Measurements from ENCODE around the gene DDI2. TPM values are rescaled to one million over a fixed set of nuclear protein-coding genes. Genes with fewer than 3 reads are reported as not detected.
A peak's percentile ranks its signal among the peaks of the same experiment; 100 is the strongest.

The DDI2 gene
- total and polyA plus RNA-seq, 2 experiments from 2014 or later = 5.6 to 27.4 TPM

DNA sequence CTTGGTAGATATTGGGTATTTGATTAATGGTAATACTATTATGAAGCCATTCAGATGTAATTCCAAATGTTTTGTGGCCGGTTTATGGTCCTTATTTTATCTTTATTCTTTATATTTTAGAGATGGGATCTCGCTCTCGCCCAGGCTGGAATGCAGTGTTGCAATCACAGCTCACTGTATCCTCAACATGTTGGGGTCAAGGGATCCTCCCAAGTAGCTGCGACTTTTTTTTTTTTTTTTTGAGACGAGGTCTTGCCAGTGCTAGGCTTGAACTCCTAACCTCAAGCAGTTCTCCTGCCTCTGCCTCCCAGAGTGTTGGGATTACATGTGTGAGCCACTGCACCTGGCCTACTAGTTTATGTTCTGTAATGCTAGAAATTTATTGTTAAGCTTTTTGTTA lies 4.7 kb downstream of the DDI2 start:
- Histone ChIP-seq H3K27ac (no peak overlapping the region), H4K20me1 (ENCODE audit: insufficient read depth, poor library complexity, severe bottlenecking) (peaks cover 43% of the 10 kb centered on the region), H3K9me3 (ENCODE audit: low read depth) (no peaks in the 10 kb centered on the region), H3K4me2 (peak overlapping the region; percentile 82), H3K79me2 (peaks cover 89% of the 10 kb centered on the region), H3K4me1 (ENCODE audit: insufficient read depth) (peaks cover 48% of the 10 kb centered on the region), H3K4me3 (no peak overlapping the region), H3K27me3 (no peaks in the 10 kb centered on the region), H3K9me2 (replicated peaks; ENCODE audit: insufficient read depth) (no peaks in the 10 kb centered on the region), H2AFZ (no peak overlapping the region), H3K36me3 (replicated peaks; ENCODE audit: insufficient read depth, low read depth) (no peaks in the 10 kb centered on the region)
- 64% methylated on average over 5 of the region's 5 CpGs for WGBS (ENCODE audit: low lambda C conversion rate, missing lambda C conversion rate)
- TF ChIP-seq EZH2 (IDR thresholded peaks at IDR 0.05; ENCODE audit: borderline replicate concordance) = no peak
- TF ChIP-seq, protein P1, sequence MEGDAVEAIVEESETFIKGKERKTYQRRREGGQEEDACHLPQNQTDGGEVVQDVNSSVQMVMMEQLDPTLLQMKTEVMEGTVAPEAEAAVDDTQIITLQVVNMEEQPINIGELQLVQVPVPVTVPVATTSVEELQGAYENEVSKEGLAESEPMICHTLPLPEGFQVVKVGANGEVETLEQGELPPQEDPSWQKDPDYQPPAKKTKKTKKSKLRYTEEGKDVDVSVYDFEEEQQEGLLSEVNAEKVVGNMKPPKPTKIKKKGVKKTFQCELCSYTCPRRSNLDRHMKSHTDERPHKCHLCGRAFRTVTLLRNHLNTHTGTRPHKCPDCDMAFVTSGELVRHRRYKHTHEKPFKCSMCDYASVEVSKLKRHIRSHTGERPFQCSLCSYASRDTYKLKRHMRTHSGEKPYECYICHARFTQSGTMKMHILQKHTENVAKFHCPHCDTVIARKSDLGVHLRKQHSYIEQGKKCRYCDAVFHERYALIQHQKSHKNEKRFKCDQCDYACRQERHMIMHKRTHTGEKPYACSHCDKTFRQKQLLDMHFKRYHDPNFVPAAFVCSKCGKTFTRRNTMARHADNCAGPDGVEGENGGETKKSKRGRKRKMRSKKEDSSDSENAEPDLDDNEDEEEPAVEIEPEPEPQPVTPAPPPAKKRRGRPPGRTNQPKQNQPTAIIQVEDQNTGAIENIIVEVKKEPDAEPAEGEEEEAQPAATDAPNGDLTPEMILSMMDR (IDR thresholded peaks at IDR 0.05; ENCODE audit: poor library complexity) = no peak
- no peak for TF ChIP-seq EZH2phosphoT487 (IDR thresholded peaks at IDR 0.05; ENCODE audit: low read depth, severe bottlenecking, unreplicated experiment)
- DNase-seq (ENCODE audit: low spot score) = no peak

GRCh38 chr1:15622712-15623373 lies 5.6 kb downstream of the DDI2 start:
- WGBS (ENCODE audit: low lambda C conversion rate, missing lambda C conversion rate) = 94% methylated on average over 7 of the region's 7 CpGs
- no peaks in the 10 kb centered on the region for H3K36me3 ChIP-seq (replicated peaks; ENCODE audit: insufficient read depth, low read depth)
- peaks cover 50% of the 10 kb centered on the region for H3K4me1 ChIP-seq (ENCODE audit: insufficient read depth)
- no peak overlapping the region for H3K4me3 ChIP-seq
- H3K9me2 ChIP-seq (replicated peaks; ENCODE audit: insufficient read depth) = no peaks in the 10 kb centered on the region
- H3K4me2 ChIP-seq = peak overlapping the region; percentile 82
- no peaks in the 10 kb centered on the region for H3K9me3 ChIP-seq (ENCODE audit: low read depth)
- H2AFZ ChIP-seq = no peak overlapping the region
- no peaks in the 10 kb centered on the region for H3K27me3 ChIP-seq
- peak overlapping the region; percentile 4 for H3K27ac ChIP-seq
- DNase-seq (ENCODE audit: low spot score) = no peak
- peaks cover 44% of the 10 kb centered on the region for H4K20me1 ChIP-seq (ENCODE audit: insufficient read depth, poor library complexity, severe bottlenecking)
- TF ChIP-seq EZH2 (IDR thresholded peaks at IDR 0.05; ENCODE audit: borderline replicate concordance) = no peak
- TF ChIP-seq EZH2phosphoT487 (IDR thresholded peaks at IDR 0.05; ENCODE audit: low read depth, severe bottlenecking, unreplicated experiment) = no peak
- TF ChIP-seq, protein P1 (IDR thresholded peaks at IDR 0.05; ENCODE audit: poor library complexity) = no peak
- H3K79me2 ChIP-seq = peaks cover 92% of the 10 kb centered on the region

- 94% methylated on average over 6 of the region's 6 CpGs for WGBS (ENCODE audit: low lambda C conversion rate, missing lambda C conversion rate)
- H3K79me2 ChIP-seq = peaks cover 93% of the 10 kb centered on the region
- no peaks in the 10 kb centered on the region for H3K36me3 ChIP-seq (replicated peaks; ENCODE audit: insufficient read depth, low read depth)
- no peak overlapping the region for H3K27ac ChIP-seq
- TF ChIP-seq, protein P1 (IDR thresholded peaks at IDR 0.05; ENCODE audit: poor library complexity) = no peak
- TF ChIP-seq EZH2phosphoT487 (IDR thresholded peaks at IDR 0.05; ENCODE audit: low read depth, severe bottlenecking, unreplicated experiment) (no peak), EZH2 (IDR thresholded peaks at IDR 0.05; ENCODE audit: borderline replicate concordance) (no peak)
- no peaks in the 10 kb centered on the region for H3K27me3 ChIP-seq
- H3K4me1 ChIP-seq (ENCODE audit: insufficient read depth) = peaks cover 56% of the 10 kb centered on the region
- H4K20me1 ChIP-seq (ENCODE audit: insufficient read depth, poor library complexity, severe bottlenecking) = peaks cover 44% of the 10 kb centered on the region
- no peak overlapping the region for H2AFZ ChIP-seq
- H3K4me3 ChIP-seq = no peak overlapping the region
- H3K4me2 ChIP-seq = no peak overlapping the region
- H3K9me2 ChIP-seq (replicated peaks; ENCODE audit: insufficient read depth) = no peaks in the 10 kb centered on the region
- DNase-seq (ENCODE audit: low spot score) = no peak
- no peaks in the 10 kb centered on the region for H3K9me3 ChIP-seq (ENCODE audit: low read depth)
Observed at GRCh38 chr1:15623435-15623834, 6.2 kb downstream of the DDI2 start.
